Endodermal cell (in vitro differentiated cells): ENCODE results near the gene RCC1. TPM values are rescaled to one million over a fixed set of nuclear protein-coding genes. Genes with fewer than 3 reads are reported as not detected.
"Not testable (repeated sequence)": the region's sequence is repeated elsewhere in the genome, so short reads cannot be mapped to it uniquely, and the experiment has no call there.

Experiments
- DNase-seq: peaks from one replicate; pipeline ENCODE4 v3.0.0-alpha.2; 2017
- H3K27ac ChIP-seq: 2 replicates; pipeline ENCODE4 v1.5.1; 2013; ENCODE audit warnings: mild to moderate bottlenecking, low read depth, low read length, moderate library complexity
- H3K27me3 ChIP-seq: 2 replicates; pipeline ENCODE4 v1.6.1; 2013; ENCODE audit warnings: mild to moderate bottlenecking, low read length, moderate library complexity; ENCODE audit not compliant: insufficient read depth, control insufficient read depth, poor library complexity, severe bottlenecking
- H3K36me3 ChIP-seq: 2 replicates; pipeline ENCODE4 v1.7.0; 2013; ENCODE audit warnings: mild to moderate bottlenecking, low read length, moderate library complexity; ENCODE audit not compliant: control insufficient read depth, insufficient read depth
- H3K4me1 ChIP-seq: one replicate; pipeline ENCODE4 v1.7.0; 2013; ENCODE audit warnings: low read length; ENCODE audit not compliant: control insufficient read depth, insufficient read depth
- H3K4me3 ChIP-seq: 2 replicates; pipeline ENCODE4 v1.5.1; 2013; ENCODE audit warnings: mild to moderate bottlenecking, low read length, moderate library complexity
- H3K9ac ChIP-seq: 2 replicates; pipeline ENCODE4 v1.6.1; 2013; ENCODE audit warnings: mild to moderate bottlenecking, low read length, moderate library complexity; ENCODE audit not compliant: poor library complexity, severe bottlenecking; ENCODE audit errors: extremely low read depth
- H3K9me3 ChIP-seq: 2 replicates; pipeline ENCODE4 v1.6.1; 2013; ENCODE audit warnings: mild to moderate bottlenecking, low read length, moderate library complexity; ENCODE audit not compliant: control insufficient read depth
- H3K27ac Mint-ChIP-seq: 2 replicates; pipeline ENCODE4 v1.8.0; 2020; ENCODE audit warnings: mixed read lengths
- H3K27me3 Mint-ChIP-seq: 2 replicates; pipeline ENCODE4 v1.8.0; 2021; ENCODE audit warnings: mild to moderate bottlenecking, mixed read lengths; ENCODE audit not compliant: insufficient read depth
- H3K36me3 Mint-ChIP-seq: 2 replicates; pipeline ENCODE4 v1.8.0; 2020; ENCODE audit warnings: low read depth, mixed read lengths
- H3K4me1 Mint-ChIP-seq: 2 replicates; pipeline ENCODE4 v1.8.0; 2020; ENCODE audit warnings: mixed read lengths
- H3K4me3 Mint-ChIP-seq: 2 replicates; pipeline ENCODE4 v1.8.0; 2020; ENCODE audit warnings: mild to moderate bottlenecking, moderate library complexity, mixed read lengths
- H3K9me3 Mint-ChIP-seq: 2 replicates; pipeline ENCODE4 v1.8.0; 2020; ENCODE audit warnings: mild to moderate bottlenecking, mixed read lengths
- CTCF ChIP-seq: fragments of 200-600 bp; sonication (generic); conservative IDR thresholded peaks from 2 replicates; pipeline ENCODE4 v1.5.0; 2021; ENCODE audit warnings: antibody characterized with exemption, mild to moderate bottlenecking
- WGBS, 2 experiments: methylation state at CpG; one replicate each; pipeline versions ENCODE4 v1.1.5 to v1.1.7; 2013; ENCODE audit warnings: missing lambda C conversion rate in 2 of 2, mixed read lengths in 1 of 2; ENCODE audit not compliant: insufficient coverage in 1 of 2, insufficient read length in 1 of 2; 5-methylcytosine and 5-hydroxymethylcytosine counted together
- total RNA-seq, 2 donors: library from RNA; stranded (reverse); fragmentation: NEBNext Ultra II Directional in 1 of 2; extraction: Animal tissue kit (Norgen Biotek cat#: 25700) in 1 of 2; gene quantifications; 2 replicates in 1 of 2; 3 replicates in 1 of 2; pipeline ENCODE4 v1.2.1, GENCODE V29; 2021

Gene RCC1
- total RNA-seq, 2 donors from 2014 or later, result 55.4 to 65.3 TPM

- Mint-ChIP-seq H3K36me3 (peaks cover 36% of the 10 kb centered on the region), H3K4me3 (peak overlapping the region; percentile 94), H3K4me1 (peaks cover 20% of the 10 kb centered on the region), H3K9me3 (no peaks in the 10 kb centered on the region), H3K27ac (peak overlapping the region; percentile 93), H3K27me3 (peaks cover 7% of the 10 kb centered on the region)
- Histone ChIP-seq H3K9me3 (no peaks in the 10 kb centered on the region), H3K36me3 (peaks cover 37% of the 10 kb centered on the region), H3K27ac (no peak overlapping the region), H3K4me1 (no peaks in the 10 kb centered on the region), H3K9ac (peak overlapping the region; percentile 73), H3K4me3 (peak overlapping the region; percentile 93), H3K27me3 (peaks cover 6% of the 10 kb centered on the region)
- WGBS, 2 experiments, result 2 to 3% methylated on average over 21 to 26 of the region's 26 CpGs
- TF ChIP-seq CTCF, result peak; percentile 57
- DNase-seq, result peak; percentile 72
These were observed 75.1 kb downstream of the RCC1 start for GRCh38 chr1:28580722-28581530.

- H3K4me3 ChIP-seq, result peak overlapping the region; percentile 93
- H3K36me3 ChIP-seq, result peaks cover 37% of the 10 kb centered on the region
- H3K4me3 Mint-ChIP-seq, result peak overlapping the region; percentile 94
- no peak for TF ChIP-seq CTCF
- peak overlapping the region; percentile 93 for H3K27ac Mint-ChIP-seq
- H3K36me3 Mint-ChIP-seq, result peaks cover 34% of the 10 kb centered on the region
- DNase-seq, result peak; percentile 98
- H3K27me3 Mint-ChIP-seq, result peaks cover 7% of the 10 kb centered on the region
- no peak overlapping the region for H3K27ac ChIP-seq
- no peaks in the 10 kb centered on the region for H3K4me1 ChIP-seq
- H3K4me1 Mint-ChIP-seq, result peaks cover 23% of the 10 kb centered on the region
- whole genome bisulfite sequencing, 2 experiments, result 1 to 4% methylated on average over 26 to 75 of the region's 75 CpGs
- no peaks in the 10 kb centered on the region for H3K9me3 Mint-ChIP-seq
- H3K27me3 ChIP-seq, result peaks cover 6% of the 10 kb centered on the region
- no peaks in the 10 kb centered on the region for H3K9me3 ChIP-seq
- H3K9ac ChIP-seq, result peak overlapping the region; percentile 73
These were observed 75.8 kb downstream of the RCC1 start for GRCh38 chr1:28581531-28582247.

- no peak for DNase-seq
- Mint-ChIP-seq H3K9me3 (no peaks in the 10 kb centered on the region), H3K36me3 (peaks cover 30% of the 10 kb centered on the region), H3K27me3 (peaks cover 7% of the 10 kb centered on the region), H3K4me1 (peaks cover 23% of the 10 kb centered on the region), H3K4me3 (peak overlapping the region; percentile 94), H3K27ac (peak overlapping the region; percentile 86)
- WGBS, 2 experiments, result 28 to 47% methylated on average over 6 to 10 of the region's 10 CpGs
- Histone ChIP-seq H3K4me1 (no peaks in the 10 kb centered on the region), H3K27me3 (peaks cover 6% of the 10 kb centered on the region), H3K27ac (no peak overlapping the region), H3K4me3 (peak overlapping the region; percentile 93), H3K9me3 (no peaks in the 10 kb centered on the region), H3K9ac (peak overlapping the region; percentile 28), H3K36me3 (peaks cover 37% of the 10 kb centered on the region)
- TF ChIP-seq CTCF, result no peak
These were observed 76.4 kb downstream of the RCC1 start for GRCh38 chr1:28582248-28582615.

- not testable (repeated sequence) for H3K27ac Mint-ChIP-seq, H3K9me3 Mint-ChIP-seq, H3K4me3 ChIP-seq, H3K4me3 Mint-ChIP-seq, H3K27ac ChIP-seq, H3K9ac ChIP-seq, H3K27me3 Mint-ChIP-seq, H3K9me3 ChIP-seq, H3K4me1 ChIP-seq, DNase-seq, H3K36me3 Mint-ChIP-seq, H3K36me3 ChIP-seq, H3K27me3 ChIP-seq
- H3K4me1 Mint-ChIP-seq, result peaks cover 12% of the 10 kb centered on the region
- 87 to 95% methylated on average over 3 to 18 of the region's 19 CpGs for WGBS, 2 experiments
These were observed 80.9 kb downstream of the RCC1 start for GRCh38 chr1:28586585-28587391.
